BJ (cell line): ENCODE data around the gene TMEM131. TPM values are rescaled to one million over a fixed set of nuclear protein-coding genes. Genes with fewer than 3 reads are reported as not detected.

Source experiments
- CTCF ChIA-PET: fragments of 350-600 bp; formaldehyde crosslinking; extraction: SDS; loops from one replicate; lab custom pipeline; 2021; ENCODE audit warnings: antibody characterized with exemption, inconsistent platforms; lab: Yijun Ruan, JAX
- POLR2A ChIA-PET: fragments of 300-600 bp; sonication (Branson Sonifier 250); formaldehyde crosslinking; extraction: SDS; loops from one replicate; lab custom pipeline; 2021; ENCODE audit warnings: antibody characterized with exemption; lab: Charles Lee
- DNase-seq: peaks from one replicate; pipeline ENCODE4 v3.0.0-alpha.2; 2011; ENCODE audit warnings: low read depth
- H3K27me3 ChIP-seq: 2 replicates; pipeline ENCODE4 v1.6.0; 2011; ENCODE audit warnings: low read length; ENCODE audit not compliant: control insufficient read depth, insufficient read depth
- H3K36me3 ChIP-seq: 2 replicates; pipeline ENCODE4 v1.5.1; 2011; ENCODE audit warnings: low read length; ENCODE audit not compliant: control insufficient read depth, insufficient read depth
- H3K4me3 ChIP-seq: 2 replicates; pipeline ENCODE4 v1.5.1; 2011; ENCODE audit warnings: low read depth, mild to moderate bottlenecking, control low read depth, low read length
- polyA plus RNA-seq: library from polyadenylated mRNA; depleted of rRNA; stranded (reverse); fragments of >200 nt; gene quantifications from 2 replicates; pipeline ENCODE4 v1.2.3, GENCODE V29; 2011
- TF ChIP-seq, protein P1 (sequence below): IDR thresholded peaks from 2 replicates; pipeline ENCODE4 v1.5.1; 2011; ENCODE audit warnings: low read depth, mild to moderate bottlenecking, control low read depth, inconsistent platforms, low read length, moderate library complexity; ENCODE audit not compliant: insufficient read depth

Gene TMEM131
- polyA plus RNA-seq, 1 experiment: 11.8 TPM

DNA sequence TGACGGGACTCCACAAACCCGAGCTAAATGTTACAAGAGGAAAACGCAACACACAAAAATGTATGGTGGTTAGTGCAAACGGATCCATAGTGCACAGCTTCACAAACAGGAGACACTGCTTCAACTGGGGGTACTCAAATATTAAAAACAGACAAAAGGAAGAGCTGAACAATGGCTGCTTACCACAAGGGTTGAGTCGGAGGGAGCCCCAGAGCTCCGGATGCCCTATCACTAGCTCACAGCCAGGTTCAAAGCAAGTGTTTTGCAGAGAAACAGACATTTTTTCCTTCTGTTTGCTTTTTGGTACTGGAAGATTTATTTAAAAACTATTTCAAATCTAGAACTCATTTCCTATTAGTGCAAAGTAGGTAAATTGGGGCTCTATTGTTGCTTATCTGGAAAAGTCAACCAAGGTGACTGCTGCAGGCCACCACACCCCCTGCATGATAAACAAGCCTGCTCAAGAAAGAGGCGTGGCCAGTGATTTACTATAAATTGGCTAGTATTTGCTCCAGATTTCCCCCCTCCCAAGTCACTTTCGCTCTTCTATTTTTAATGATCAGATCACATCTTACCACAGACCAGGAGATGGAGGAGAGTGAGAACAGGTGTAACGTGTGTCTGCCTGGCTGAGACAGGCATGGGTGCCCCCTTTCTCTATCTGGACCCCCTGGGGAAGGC lies 235.9 kb downstream of the TMEM131 start:
- no peak for DNase-seq
- TF ChIP-seq, protein P1, sequence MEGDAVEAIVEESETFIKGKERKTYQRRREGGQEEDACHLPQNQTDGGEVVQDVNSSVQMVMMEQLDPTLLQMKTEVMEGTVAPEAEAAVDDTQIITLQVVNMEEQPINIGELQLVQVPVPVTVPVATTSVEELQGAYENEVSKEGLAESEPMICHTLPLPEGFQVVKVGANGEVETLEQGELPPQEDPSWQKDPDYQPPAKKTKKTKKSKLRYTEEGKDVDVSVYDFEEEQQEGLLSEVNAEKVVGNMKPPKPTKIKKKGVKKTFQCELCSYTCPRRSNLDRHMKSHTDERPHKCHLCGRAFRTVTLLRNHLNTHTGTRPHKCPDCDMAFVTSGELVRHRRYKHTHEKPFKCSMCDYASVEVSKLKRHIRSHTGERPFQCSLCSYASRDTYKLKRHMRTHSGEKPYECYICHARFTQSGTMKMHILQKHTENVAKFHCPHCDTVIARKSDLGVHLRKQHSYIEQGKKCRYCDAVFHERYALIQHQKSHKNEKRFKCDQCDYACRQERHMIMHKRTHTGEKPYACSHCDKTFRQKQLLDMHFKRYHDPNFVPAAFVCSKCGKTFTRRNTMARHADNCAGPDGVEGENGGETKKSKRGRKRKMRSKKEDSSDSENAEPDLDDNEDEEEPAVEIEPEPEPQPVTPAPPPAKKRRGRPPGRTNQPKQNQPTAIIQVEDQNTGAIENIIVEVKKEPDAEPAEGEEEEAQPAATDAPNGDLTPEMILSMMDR: no peak
- Histone ChIP-seq H3K36me3 (peaks cover 32% of the 10 kb centered on the region), H3K27me3 (no peaks in the 10 kb centered on the region), H3K4me3 (no peak overlapping the region)
- ChIA-PET CTCF (no interaction called here), POLR2A (no interaction called here)

DNA sequence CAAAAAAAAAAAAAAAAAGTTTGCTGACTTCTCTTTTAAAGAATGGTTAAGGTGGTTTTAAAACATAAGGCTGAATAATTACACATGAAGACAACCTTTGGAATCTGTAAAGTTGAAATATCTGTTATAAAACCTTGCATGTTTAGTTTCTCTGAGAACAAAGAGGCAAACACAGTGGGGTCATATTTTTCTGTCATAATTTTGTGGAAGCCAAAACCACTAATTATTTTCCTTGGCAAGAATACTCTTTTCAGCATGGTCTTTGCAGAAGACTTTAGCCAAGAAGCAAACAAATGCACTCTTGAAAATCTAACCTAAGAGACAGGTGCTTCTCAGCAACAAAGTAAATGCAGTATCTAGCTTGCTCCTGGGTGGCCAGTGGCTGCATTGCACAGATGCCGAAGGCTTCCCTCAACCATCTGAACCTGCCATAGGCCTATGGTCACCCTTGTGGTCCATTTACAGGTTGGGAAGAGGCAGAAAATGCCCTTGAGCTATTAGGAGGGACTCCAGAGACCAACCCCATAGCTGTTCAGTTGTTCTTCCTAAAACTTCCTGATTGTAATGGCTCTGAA lies 237.5 kb downstream of the TMEM131 start:
- TF ChIP-seq, protein P1: no peak
- H3K4me3 ChIP-seq: no peak overlapping the region
- H3K36me3 ChIP-seq: peaks cover 28% of the 10 kb centered on the region
- DNase-seq: no peak
- no peaks in the 10 kb centered on the region for H3K27me3 ChIP-seq
- CTCF ChIA-PET: no interaction called here
- POLR2A ChIA-PET: no interaction called here

DNA sequence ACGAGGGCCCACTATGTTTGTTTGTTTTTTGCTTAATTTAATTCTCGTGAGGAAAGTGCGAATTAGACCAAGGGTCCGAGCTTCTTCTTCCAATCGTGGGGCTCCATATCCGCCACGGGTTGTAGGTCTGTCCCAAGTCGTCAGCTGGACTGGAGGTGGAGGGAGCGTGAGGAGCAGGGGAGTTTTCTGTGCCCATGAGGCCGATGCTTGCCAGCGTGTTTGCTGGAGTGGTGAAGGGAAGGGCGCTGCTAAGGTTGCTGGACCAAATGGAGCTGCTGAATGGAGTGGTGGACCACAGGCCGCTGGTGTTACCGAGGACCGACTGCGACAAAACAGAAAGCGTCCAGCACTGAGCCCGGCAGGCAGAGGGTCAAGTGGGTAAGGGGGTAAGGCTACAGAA lies 238.7 kb downstream of the TMEM131 start:
- Histone ChIP-seq H3K36me3 (peaks cover 25% of the 10 kb centered on the region), H3K4me3 (no peak overlapping the region), H3K27me3 (no peaks in the 10 kb centered on the region)
- POLR2A ChIA-PET: no interaction called here
- CTCF ChIA-PET: no interaction called here
- TF ChIP-seq, protein P1: no peak
- DNase-seq: no peak

DNA sequence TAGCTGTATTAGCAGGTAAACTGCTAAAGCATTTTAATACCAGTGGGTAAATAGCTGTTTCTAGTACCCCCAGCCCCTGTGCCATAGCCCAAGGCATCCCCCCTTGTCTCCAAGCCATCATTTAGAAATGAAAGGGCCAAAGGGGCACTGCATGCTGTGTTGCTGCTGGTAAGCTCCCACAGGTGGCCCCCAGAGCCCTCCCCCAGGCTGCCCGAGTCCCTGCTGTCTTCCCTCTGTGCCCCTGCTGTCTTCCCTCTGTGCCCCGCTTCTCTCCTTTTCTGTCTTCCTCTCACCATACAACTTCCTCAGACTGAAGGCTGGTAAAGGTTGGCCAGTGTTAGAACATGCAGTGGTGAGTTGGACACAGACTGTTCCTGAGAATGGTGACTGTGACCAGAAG lies 240.3 kb downstream of the TMEM131 start:
- no peak overlapping the region for H3K4me3 ChIP-seq
- CTCF ChIA-PET: interaction anchor here (1.1 to 1.5 kb wide), 2 partner anchors 13 to 36 kb away, joined by 4 read pairs; no protein-coding TSS in a partner anchor
- TF ChIP-seq, protein P1: no peak
- POLR2A ChIA-PET: no interaction called here
- no peak for DNase-seq
- peaks cover 17% of the 10 kb centered on the region for H3K36me3 ChIP-seq
- H3K27me3 ChIP-seq: no peaks in the 10 kb centered on the region

DNA sequence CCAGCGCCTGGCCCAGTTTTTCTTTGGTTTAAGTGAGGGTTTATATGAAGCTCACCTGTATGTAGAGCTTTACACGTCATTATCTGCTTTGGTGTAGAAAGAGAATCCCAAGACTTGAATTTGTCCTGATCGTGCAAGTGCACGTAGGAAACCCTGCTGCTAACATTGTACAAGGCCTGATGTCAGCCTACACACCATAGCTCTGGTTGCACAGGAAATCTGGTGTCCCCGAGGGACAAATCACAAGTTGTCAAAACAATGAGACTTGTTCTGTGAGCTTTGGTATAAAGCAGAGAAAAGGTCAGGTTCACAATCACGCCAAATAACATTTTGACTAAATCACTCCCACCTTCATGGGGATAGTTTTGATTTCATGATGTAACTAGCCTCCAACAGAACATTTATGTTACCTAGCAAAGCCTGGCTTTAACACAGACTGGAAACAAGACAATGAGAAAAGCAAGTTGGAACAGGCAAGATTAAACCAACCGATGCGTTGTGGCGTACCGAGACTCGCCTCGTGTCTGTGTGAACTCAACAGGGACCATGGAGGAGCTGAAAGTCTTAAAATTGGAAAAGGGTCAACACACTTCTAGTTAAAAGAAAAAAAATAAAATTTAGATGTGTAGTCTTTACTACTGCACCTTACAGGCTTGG lies 240.9 kb downstream of the TMEM131 start:
- TF ChIP-seq, protein P1: no peak
- ChIA-PET CTCF (interaction anchor here (1.1 to 1.5 kb wide), 2 partner anchors 12 to 37 kb away, joined by 4 read pairs; no protein-coding TSS in a partner anchor), POLR2A (no interaction called here)
- no peak for DNase-seq
- Histone ChIP-seq H3K4me3 (no peak overlapping the region), H3K27me3 (no peaks in the 10 kb centered on the region), H3K36me3 (peaks cover 15% of the 10 kb centered on the region)
